ENCODE data around the gene CPA5. TPM values are rescaled to one million over a fixed set of nuclear protein-coding genes. Genes with fewer than 3 reads are reported as not detected.

CPA5 gene
- total and polyA plus RNA-seq, 2 of the 8 experiments (the other 6 are each of a cell fraction or from before 2014, with no cell fraction given) = 0.12 TPM; not detected in 1

GRCh38 chr7:130413201-130413600, 68.6 kb downstream of the CPA5 start (continued):
- TF ChIP-seq KDM1A (IDR thresholded peaks at IDR 0.05; ENCODE audit: borderline replicate concordance, low read length) = no peak
- TF ChIP-seq, protein P1, sequence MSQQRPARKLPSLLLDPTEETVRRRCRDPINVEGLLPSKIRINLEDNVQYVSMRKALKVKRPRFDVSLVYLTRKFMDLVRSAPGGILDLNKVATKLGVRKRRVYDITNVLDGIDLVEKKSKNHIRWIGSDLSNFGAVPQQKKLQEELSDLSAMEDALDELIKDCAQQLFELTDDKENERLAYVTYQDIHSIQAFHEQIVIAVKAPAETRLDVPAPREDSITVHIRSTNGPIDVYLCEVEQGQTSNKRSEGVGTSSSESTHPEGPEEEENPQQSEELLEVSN (IDR thresholded peaks at IDR 0.05) = no peak
- no peak for TF ChIP-seq SAP30 (IDR thresholded peaks at IDR 0.05; ENCODE audit: insufficient read depth, insufficient replicate concordance, low read length)
- no peak for TF ChIP-seq SP4 (IDR thresholded peaks at IDR 0.05; ENCODE audit: low read length)

Measured in H1 (cell line).